ENCODE measurements around the gene TLR4. TPM values are rescaled to one million over a fixed set of nuclear protein-coding genes. Genes with fewer than 3 reads are reported as not detected.

The TLR4 gene
- total RNA-seq, 1 donor from 2014 or later, result 1.7 TPM

DNA sequence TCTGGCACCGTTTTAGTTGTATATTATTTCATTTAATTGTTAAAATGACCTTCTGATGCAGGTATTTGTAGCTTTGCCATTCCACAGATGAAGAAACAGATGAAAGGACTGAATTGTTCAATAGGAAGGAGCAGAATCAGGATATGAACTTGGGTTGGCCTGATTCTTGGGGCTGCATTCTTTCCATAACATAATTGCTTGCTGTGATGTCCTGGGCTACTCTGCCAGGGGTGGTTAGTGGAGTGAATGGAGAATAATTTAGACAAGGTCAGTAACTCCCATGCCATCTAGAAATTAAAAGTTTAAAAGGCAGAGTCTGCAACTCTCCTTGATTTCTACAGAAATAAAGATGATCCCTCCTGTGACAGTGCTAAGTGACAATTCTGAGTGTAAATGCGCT is 15.9 kb downstream of the TLR4 start:
- no peak for DNase-seq (ENCODE audit: low read depth)
- TF ChIP-seq, protein P1, sequence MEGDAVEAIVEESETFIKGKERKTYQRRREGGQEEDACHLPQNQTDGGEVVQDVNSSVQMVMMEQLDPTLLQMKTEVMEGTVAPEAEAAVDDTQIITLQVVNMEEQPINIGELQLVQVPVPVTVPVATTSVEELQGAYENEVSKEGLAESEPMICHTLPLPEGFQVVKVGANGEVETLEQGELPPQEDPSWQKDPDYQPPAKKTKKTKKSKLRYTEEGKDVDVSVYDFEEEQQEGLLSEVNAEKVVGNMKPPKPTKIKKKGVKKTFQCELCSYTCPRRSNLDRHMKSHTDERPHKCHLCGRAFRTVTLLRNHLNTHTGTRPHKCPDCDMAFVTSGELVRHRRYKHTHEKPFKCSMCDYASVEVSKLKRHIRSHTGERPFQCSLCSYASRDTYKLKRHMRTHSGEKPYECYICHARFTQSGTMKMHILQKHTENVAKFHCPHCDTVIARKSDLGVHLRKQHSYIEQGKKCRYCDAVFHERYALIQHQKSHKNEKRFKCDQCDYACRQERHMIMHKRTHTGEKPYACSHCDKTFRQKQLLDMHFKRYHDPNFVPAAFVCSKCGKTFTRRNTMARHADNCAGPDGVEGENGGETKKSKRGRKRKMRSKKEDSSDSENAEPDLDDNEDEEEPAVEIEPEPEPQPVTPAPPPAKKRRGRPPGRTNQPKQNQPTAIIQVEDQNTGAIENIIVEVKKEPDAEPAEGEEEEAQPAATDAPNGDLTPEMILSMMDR (conservative IDR thresholded peaks at IDR 0.05; ENCODE audit: low read depth, low read length), result no peak
- H3K4me3 ChIP-seq (ENCODE audit: low read depth, low read length), result no peak overlapping the region

DNA sequence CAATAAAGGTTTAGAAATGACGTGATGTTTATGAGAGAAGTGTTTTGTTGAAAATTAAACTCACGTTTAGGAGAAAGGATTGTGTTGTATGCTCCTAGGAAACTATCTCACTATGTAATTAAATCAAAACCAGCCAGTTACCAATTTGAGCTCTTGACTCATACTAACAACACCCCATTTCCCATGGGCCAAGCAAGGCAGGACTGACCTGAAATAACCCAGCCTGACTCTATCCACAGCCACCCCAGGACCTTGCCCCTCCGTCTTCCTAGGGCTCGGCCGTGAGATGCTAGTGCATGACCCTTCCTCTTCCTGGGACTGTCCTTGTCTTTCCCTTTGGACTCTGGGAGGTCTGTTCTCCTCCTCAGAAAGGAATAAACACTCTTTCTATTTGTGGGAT is 16.4 kb downstream of the TLR4 start:
- TF ChIP-seq, protein P1 (conservative IDR thresholded peaks at IDR 0.05; ENCODE audit: low read depth, low read length), result no peak
- no peak for DNase-seq (ENCODE audit: low read depth)
- no peak overlapping the region for H3K4me3 ChIP-seq (ENCODE audit: low read depth, low read length)

DNA sequence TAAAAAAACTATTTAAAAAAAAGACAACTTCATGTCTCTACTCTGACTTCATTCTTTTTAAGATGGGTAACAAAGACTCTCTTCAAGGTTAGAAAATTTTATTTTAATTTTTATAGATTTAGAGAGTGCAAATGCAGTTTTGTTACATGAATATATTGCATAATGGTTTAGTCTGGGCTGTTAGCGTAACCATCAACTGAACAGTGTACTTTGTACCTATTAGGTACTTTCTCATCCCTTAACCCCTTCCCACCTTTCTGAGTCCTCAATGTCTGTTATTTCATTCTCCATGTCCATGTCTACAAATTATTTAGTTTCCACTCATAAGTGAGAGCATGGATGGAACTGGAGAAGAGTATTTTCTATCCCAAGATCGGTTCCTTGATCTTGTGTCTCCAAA is 16.8 kb downstream of the TLR4 start:
- no peak overlapping the region for H3K4me3 ChIP-seq (ENCODE audit: low read depth, low read length)
- no peak for DNase-seq (ENCODE audit: low read depth)
- TF ChIP-seq, protein P1 (conservative IDR thresholded peaks at IDR 0.05; ENCODE audit: low read depth, low read length), result no peak

DNA sequence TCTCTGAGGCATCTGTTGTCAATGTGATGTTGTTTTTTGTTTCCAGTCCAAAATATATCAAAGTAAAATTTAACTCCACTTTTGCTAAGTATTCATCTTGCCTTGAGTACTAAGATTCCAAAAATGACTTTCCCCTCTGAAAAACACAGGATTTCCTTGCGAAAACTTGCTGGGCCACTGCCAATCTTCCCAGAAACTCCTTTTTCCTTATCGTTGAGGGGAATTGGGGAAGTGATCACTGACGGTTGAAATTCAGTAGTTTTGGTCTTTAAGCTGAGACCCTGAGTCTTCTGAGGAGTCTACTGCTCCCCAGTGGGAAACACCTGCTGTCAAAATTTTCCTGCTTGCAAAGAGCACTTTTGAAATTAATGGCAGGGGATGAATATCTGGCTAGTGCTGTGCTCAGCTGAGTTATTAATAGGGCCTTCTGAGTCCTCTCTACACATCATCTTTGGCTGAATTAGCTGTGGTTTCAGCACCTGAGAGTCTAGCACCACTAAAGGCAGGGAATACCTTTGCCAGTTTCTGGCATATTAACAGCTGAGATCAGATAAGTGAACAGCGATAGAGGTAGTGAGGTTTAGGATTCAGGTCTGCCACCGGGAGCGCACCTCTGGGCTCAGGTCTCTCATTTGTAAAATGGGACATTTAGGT is 18.0 kb downstream of the TLR4 start:
- no peak for DNase-seq (ENCODE audit: low read depth)
- TF ChIP-seq, protein P1 (conservative IDR thresholded peaks at IDR 0.05; ENCODE audit: low read depth, low read length), result no peak
- no peak overlapping the region for H3K4me3 ChIP-seq (ENCODE audit: low read depth, low read length)

DNA sequence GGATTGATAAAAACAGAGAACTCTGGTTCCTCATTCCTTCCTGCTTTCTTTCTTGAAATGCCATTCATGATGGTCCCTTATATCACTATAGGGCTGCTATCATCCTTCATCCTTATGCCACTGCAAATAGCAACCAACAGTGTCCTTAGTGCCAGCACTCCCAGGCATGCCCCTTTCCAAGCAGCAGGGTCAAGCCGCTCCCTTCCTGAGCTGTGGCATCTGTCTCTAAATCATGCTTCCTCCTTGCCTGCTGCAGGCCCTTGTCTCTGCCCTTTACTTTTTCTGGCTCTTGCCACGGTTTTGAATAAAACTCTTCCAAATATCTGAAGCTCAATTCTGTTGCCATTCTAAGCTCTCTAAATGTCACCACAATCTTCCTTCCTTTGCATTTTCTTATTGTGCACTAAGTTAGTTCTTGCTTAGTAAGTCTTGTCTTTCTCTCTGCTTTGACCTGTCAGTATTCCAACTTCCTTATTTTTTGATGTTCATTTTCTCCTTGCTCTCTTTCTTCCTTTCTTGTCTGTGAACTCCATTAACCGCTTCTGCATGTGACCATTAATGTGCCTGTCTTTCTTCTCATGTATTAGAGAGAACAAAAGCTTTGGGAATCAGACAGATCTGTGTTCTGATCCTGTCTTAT is 19.9 kb downstream of the TLR4 start:
- TF ChIP-seq, protein P1 (conservative IDR thresholded peaks at IDR 0.05; ENCODE audit: low read depth, low read length), result no peak
- no peak overlapping the region for H3K4me3 ChIP-seq (ENCODE audit: low read depth, low read length)
- DNase-seq (ENCODE audit: low read depth), result no peak

DNA sequence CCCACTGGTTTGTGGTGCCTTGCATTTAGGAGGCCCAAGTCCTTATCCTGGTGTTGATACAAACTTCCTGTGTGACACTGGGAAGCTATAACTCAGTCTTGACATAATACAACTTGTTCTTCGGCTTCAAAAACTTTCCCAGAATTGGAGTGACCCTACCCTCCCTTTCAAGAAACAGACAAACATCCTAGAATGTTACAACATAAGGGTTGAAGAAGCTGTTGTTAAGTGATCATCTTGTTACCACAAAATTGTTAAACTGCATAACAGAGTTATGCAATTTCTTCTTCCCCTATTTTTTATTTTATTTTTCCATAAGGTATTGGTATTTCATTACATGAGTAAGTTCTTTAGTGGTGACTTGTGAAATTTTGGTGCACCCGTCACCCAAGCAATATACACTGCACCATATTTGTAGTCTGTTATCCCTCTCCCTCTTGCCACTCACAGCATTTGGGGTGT is 21.3 kb downstream of the TLR4 start:
- TF ChIP-seq, protein P1 (conservative IDR thresholded peaks at IDR 0.05; ENCODE audit: low read depth, low read length), result no peak
- no peak for DNase-seq (ENCODE audit: low read depth)

DNA sequence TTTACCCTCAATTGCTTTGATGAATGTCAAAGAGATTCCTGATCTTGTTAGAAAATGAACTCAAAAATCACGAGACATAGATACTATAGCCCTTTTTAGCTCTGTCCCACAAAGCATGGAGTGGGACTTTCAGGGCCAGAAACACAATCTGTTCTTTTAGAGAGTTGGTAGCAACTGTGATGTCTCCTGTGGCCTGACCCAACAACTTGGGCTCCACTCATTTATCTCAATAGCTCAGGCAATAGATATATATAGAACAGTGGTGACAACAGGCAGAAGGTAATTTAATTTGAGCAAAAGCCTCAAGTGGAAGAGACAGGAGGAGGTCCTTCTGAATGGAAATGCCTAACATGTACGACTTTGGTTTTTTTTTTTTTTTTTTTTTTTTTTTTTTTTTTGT is 25.2 kb downstream of the TLR4 start:
- TF ChIP-seq, protein P1 (conservative IDR thresholded peaks at IDR 0.05; ENCODE audit: low read depth, low read length), result no peak
- H3K4me3 ChIP-seq (ENCODE audit: low read depth, low read length), result no peak overlapping the region
- no peak for DNase-seq (ENCODE audit: low read depth)

More for the DNA sequence above, 21.3 kb downstream of the TLR4 start:
- no peak overlapping the region for H3K4me3 ChIP-seq (ENCODE audit: low read depth, low read length)
